Embryonic facial prominence (tissue), 1 donor: ENCODE measurements around the gene RENBP.

Experiments
- DNase-seq: peaks from one replicate; pipeline ENCODE4 v3.0.0-alpha.2; 2016; ENCODE audit errors: extremely low spot score

Gene RENBP

GRCh38 chrX:153953892-153954557 lies 9.6 kb upstream of the RENBP start:
- DNase-seq: no peak

- no peak for DNase-seq
Observed at GRCh38 chrX:153953342-153953830, 8.9 kb upstream of the RENBP start.

GRCh38 chrX:153952373-153953026 lies 8.1 kb upstream of the RENBP start:
- no peak for DNase-seq

GRCh38 chrX:153951683-153952372 lies 7.4 kb upstream of the RENBP start:
- no peak for DNase-seq

DNA sequence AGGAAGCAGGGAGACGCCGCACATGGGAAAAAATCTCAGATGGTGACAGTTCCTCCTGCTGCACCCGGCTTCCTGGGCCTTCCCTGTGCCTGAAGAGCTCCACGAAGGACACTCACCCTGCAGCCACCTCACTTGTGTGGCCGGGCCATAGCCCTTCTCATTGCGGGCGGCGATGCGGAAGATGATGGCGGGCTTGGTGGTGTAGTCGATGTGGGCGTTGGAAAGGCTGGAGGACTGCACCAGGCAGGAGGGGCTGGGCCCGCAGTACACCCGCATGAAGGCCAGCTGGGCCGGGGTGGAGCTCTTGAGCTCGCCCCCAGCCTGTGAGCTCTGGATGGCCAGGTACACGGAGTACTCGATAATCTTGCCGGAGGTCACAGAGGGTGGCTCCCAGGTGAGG lies 5.7 kb upstream of the RENBP start:
- no peak for DNase-seq

GRCh38 chrX:153948847-153949805 lies 4.7 kb upstream of the RENBP start:
- no peak for DNase-seq

GRCh38 chrX:153948002-153948466 lies 3.6 kb upstream of the RENBP start:
- DNase-seq: no peak

DNA sequence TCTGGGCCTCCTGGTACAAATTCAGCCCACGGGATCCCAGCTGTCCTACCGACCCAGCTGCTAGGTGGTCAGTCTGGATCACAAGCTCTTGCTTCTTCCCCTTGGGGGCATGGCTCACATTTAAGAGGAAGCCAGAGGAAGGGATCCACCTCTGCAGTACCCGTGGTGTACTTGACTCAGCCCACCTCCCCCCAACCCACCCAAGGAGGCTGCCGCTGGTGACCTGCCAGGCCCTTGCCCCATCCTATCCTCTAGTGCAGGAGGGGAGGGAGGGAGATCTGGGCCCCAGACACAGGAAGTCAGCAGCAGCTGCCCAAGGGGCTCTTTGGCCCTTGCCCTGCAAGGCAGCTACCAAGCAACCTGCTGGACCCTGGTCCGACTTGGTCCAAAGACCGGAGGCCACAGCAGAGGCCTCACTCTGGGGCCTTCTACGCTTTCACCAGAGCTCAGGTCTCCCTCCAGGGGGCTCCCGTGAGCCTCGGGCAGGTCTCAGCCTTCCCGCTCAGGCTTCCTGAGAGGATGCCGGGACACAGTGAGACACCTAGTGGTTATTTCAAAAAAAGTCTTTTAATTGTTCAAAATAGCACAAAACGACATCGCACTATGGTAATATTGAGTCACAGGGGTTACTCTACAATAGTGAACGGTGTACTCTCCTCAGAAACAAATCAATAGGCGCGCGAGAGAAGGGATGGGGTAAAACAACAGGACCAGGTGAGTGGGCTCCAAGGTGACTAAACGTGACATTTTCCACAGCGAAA lies 2.7 kb upstream of the RENBP start:
- DNase-seq: no peak

- DNase-seq: no peak
Observed at GRCh38 chrX:153945956-153946943, 1.8 kb upstream of the RENBP start.

DNA sequence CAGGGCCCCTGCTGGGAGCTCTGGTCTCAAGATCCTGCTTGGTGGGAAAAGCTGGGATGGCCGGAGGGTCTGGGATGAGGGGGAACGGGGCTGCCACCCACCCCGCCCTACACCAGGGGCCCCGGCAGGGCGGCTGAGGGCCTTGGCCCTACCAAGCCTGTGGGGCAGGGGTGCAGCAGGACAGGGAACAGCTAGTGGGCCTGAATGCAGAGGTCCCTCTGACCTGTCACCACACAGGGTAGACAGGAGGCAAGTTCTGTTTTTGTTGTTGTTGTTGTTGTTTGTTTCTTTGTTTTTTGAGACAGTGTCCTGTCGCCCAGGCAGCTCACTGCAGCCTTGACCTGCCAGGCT lies 332 bp upstream of the RENBP start:
- DNase-seq: no peak

DNA sequence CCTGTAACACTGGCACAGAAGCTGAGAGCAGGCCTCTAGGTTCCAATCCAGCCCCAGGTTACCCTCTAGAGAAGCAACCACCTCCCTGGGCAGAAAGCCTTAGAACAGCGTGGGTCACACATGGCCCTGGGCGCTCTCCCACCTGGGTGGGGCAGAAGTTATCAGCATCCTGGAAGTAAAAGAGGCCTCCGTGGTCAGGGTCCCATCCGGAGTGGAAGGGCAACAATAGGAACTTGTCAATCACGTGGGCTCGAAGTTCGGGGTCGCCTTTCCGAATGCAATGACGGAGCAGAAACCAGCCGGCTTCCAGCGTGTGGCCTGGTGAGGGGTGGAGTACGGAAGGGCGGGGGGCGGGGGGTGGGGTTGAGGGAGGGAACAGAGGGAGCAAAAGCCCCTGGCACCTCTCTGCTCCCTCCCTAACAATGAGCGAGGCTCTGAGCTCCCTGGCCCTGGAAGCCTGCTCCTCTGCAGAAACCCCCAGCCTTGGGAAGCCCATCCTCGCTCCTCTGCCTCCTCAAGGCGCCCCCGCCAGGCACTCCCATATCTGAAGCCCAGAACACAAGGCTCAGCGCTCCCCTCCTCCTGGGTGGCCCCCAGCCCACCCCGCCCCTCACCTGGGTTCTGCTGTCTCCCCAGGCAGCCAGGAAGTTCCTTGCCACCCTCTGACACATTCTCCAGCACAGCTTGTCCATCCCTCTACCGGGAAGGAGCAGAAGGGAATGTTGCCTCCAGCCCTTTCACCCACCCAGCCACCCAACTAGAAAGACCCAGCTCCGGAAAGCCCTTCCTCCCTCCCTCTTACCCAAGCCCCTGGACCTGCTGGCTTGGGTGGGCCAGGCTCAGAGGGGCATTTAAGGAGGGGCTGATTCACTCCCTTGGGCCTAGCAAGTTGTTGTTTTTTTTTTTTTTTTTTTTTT lies 2.8 kb downstream of the RENBP start:
- DNase-seq: no peak

DNA sequence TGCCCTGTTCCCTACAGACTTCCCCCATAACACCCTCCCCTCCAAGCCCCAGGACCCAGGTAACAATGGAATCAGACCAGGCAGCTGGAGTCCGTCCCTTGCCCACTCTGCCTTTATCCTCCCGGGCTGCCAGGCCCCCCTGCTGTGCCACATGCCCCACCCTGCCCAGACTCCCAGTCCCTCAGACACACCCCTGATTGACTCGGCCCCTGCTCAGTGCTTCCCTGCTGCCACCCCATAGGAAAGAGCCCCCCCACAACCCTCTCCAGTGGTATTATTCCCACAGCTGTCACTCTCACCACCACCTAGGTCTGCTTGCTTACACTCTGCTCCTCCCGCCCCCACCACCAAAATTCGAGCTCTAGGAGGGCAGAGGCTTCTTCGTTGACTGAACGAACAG lies 4.9 kb downstream of the RENBP start:
- DNase-seq: no peak

DNA sequence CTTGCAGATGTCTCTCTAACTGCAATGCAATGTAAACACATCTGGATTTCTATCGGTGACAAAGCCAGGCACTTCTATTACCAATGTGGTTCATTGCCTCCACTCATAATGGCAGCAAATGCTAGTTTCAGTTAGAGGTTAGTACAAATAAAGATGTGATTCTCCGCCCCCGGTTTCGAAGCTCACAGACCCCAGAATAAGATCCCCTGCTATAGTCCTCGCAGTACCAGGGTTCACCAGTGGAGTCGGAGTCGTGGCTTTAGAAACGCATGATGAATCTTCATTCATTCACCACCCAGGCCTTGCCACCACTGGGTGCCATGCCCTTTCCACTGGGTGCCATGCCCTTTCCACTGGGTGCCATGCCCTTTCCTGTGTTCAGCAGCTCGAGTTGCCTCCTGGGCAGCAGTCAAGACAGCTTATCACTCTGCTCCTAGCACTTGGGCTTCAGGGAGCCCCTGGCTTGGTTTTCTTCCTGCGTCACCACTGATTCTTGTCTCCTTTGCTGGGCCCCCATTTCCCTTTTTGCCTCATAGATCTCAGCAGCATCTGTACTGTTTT lies 6.1 kb downstream of the RENBP start:
- no peak for DNase-seq

GRCh38 chrX:153937056-153937455 lies 7.4 kb downstream of the RENBP start:
- DNase-seq: no peak

- DNase-seq: no peak
Observed at GRCh38 chrX:153935326-153935851, 9.1 kb downstream of the RENBP start.

DNA sequence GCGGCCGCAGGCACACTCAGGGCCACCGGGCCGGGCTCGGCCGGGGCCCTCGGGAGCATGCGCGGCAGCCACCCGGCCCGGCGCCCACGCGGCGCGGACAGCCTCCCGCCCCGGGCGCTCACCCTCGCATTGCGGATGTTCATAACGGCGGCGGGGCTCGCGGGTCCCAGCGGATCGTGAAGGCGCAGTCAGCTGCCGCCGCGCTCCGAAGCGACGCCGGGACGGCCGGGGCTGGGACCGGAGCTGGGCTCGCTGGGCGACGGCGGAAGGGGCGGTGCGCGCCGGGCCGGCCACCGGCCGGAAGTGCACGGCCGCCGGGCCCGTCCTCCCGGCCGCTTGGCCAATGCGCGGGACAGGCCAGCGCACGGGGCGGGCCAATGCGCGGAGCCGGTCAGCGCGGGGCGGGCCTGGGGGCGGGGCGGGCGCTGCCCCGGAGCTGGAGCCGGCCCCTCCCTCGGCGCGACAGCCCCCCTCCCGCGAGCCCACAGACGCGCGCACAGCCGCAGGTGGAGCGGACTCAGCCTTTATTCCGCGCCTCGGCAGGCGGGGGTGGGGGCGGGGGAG lies 9.6 kb downstream of the RENBP start, which contains the start of gene NAA10:
NAA10 (minus strand) TSS at position 276 of the 564 bp plus-strand sequence; CDS start at position 143, 133 bp downstream.
- no peak for DNase-seq

DNA sequence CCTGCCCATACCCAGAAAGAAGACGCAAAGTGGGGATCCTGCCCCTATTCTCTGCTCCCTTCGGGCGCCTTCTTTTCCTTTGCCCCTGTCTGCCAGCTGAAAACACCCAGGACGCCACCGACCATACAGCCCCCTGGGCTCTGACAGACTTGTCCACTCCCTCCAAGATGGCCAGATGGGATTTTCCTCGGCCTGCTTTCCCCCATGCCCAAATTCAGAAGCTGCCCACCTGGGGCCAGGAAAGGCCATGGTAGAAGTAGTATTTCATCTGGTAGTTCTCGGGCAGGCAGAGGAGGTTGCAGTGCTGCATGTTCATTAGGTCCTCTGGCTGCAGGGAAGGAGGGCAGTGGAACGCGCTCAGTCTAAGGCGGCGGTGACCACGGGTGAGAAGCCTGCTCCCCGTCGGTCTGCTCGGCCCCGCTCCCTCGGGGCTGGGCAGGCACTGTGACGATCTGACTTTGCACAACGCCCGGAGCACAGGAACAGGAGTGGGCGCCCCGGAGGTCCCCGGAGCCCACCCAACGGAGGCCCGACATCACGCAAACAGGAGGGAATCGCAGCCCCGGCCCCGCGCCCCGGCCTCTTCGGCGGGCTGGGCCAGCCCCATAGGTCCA lies 10.2 kb downstream of the RENBP start:
- DNase-seq: no peak
